ENCODE results near the gene CDADC1. TPM values are rescaled to one million over a fixed set of nuclear protein-coding genes. Genes with fewer than 3 reads are reported as not detected.

The CDADC1 gene
- total and polyA plus RNA-seq, 2 donors: 4.9 to 8.0 TPM

DNA sequence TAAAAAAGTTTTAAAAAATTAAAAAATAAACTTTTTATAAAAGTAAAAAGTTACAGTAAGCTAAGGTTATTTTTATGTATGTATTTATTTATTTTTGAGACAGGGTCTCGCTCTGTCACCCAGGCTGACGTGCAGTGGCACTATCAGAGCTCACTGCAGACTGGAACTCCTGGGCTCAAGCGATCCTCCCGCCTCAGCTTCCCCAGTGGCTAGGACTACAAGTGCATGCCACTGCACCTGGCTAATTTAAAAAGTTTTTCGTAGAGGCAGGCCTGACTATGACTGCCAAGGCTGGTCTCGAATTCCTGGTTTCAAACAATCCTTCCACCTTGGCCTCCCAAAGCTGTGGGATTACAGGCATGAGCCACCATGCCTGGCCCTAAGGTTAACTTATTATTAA, 64.1 kb downstream of the CDADC1 start:
- Histone ChIP-seq H3K4me1 (ENCODE audit: control insufficient read depth in 2 of 2, insufficient read depth in 2 of 2, low read length in 2 of 2) (peaks cover 0 to 7% of the 10 kb centered on the region in 2 donors), H3K9me3 (ENCODE audit: control insufficient read depth in 2 of 2, insufficient read depth in 1 of 2, low read length in 1 of 2) (no peaks in the 10 kb centered on the region), H3K36me3 (ENCODE audit: control insufficient read depth in 2 of 2, insufficient read depth in 2 of 2, low read length in 1 of 2) (no peaks in the 10 kb centered on the region), H3K27ac (ENCODE audit: low read depth in 1 of 2, low read length in 1 of 2) (no peak overlapping the region), H3K27me3 (ENCODE audit: control insufficient read depth in 2 of 2, insufficient read depth in 1 of 2, low read length in 1 of 2) (no peaks in the 10 kb centered on the region), H3K4me3 (ENCODE audit: low read length in 2 of 2) (no peak overlapping the region)
- WGBS: 97% methylated on average over 6 of the region's 6 CpGs
- DNase-seq (ENCODE audit: low read depth in 6 of 9, low spot score in 9 of 9): no peak

DNA sequence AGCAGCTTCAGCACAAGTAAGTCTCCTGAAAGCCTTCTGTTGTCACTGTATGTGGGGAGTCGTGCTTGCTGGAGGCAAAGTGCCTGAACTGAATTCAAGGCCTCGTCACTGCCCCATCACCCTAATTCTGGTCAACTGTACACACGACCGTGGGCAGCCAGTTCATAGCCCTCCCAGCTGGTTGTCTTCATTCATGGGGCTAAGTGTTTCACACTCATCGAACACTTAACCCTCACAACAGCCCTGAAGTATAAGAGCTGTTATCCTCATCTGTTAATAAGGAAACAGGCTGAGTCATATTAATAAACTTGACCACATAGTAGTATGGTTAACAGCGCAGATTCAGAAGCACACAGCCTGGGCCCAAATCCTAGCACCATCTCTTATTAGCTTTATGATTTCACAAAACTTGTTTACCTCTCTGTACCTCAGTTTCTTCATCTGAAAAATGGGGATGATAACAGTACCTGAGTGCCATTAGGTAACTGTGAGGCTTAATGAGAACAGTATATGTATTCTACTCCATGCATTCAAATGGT, 66.7 kb downstream of the CDADC1 start:
- no peak for DNase-seq (ENCODE audit: low read depth in 6 of 9, low spot score in 9 of 9)
- Histone ChIP-seq H3K27me3 (ENCODE audit: control insufficient read depth in 2 of 2, insufficient read depth in 1 of 2, low read length in 1 of 2) (no peaks in the 10 kb centered on the region), H3K27ac (ENCODE audit: low read depth in 1 of 2, low read length in 1 of 2) (no peak overlapping the region), H3K4me1 (ENCODE audit: control insufficient read depth in 2 of 2, insufficient read depth in 2 of 2, low read length in 2 of 2) (peaks cover 0 to 4% of the 10 kb centered on the region in 2 donors), H3K36me3 (ENCODE audit: control insufficient read depth in 2 of 2, insufficient read depth in 2 of 2, low read length in 1 of 2) (no peaks in the 10 kb centered on the region), H3K9me3 (ENCODE audit: control insufficient read depth in 2 of 2, insufficient read depth in 1 of 2, low read length in 1 of 2) (no peaks in the 10 kb centered on the region), H3K4me3 (ENCODE audit: low read length in 2 of 2) (no peak overlapping the region)
- 96% methylated on average over 6 of the region's 6 CpGs for WGBS

DNA sequence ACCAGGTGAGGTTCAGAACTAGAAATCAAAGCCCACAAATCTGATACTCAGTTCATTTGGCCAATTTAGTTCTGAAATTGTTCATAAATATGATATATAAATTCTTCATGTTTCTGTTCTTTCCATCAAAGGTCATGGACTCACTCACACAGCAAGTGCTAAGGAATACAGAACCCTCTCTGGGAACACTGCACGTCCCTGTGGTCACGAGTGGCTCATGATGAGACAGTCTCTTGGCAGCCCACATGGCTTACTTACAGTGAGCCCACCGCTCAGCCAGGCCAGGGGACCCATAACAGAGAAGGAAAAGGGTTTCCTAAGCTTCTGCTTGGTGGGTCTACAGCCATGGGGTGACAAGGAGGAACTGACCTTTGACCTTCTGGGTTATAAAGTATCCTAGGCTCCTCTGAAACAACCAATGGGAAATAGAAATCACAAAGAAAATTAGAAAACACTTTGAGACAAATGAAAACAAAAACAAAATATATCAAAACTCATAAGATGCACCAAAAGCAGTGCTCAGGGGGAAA, 67.4 kb downstream of the CDADC1 start:
- no peaks in the 10 kb centered on the region for H3K9me3 ChIP-seq (ENCODE audit: control insufficient read depth in 2 of 2, insufficient read depth in 1 of 2, low read length in 1 of 2)

DNA sequence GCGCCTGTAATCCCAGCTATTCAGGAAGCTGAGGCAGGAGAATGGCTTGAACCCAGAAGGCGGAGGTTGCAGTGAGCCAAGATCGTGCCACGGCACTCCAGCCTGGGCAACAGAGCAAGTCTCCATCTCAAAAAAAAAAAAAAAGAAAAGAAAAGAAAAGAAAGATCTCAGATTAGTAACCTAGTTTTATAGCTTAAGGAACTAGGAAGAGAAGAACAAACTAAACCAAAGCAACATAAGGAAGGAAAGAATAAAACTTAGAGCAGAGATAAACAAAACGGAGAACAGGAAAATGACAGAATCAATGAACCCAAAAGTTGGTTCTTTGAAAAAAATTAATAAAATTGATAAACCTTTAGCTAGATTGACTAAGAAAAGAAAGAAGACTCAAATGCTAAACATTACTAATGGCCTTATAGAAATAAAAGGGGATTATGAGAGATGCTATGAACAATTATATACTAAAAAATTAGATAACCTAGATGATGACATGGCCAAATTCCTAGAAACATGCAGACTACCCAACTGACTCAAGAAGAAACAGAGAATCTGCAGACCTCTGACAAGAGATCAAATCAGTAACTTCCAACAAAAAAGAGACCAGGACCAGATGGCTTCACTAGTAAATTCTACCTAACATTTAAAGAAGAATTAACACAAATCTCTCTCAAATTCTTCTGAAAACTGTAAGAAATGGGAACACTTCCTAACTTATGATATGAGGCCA, 68.2 kb downstream of the CDADC1 start:
- no peak for DNase-seq (ENCODE audit: low read depth in 6 of 9, low spot score in 9 of 9)
- WGBS: 98% methylated on average over 5 of the region's 5 CpGs
- no peaks in the 10 kb centered on the region for H3K9me3 ChIP-seq (ENCODE audit: control insufficient read depth in 2 of 2, insufficient read depth in 1 of 2, low read length in 1 of 2)
- H3K27ac ChIP-seq (ENCODE audit: low read depth in 1 of 2, low read length in 1 of 2): no peak overlapping the region
- no peaks in the 10 kb centered on the region for H3K27me3 ChIP-seq (ENCODE audit: control insufficient read depth in 2 of 2, insufficient read depth in 1 of 2, low read length in 1 of 2)
- no peaks in the 10 kb centered on the region for H3K4me1 ChIP-seq (ENCODE audit: control insufficient read depth in 2 of 2, insufficient read depth in 2 of 2, low read length in 2 of 2)
- H3K4me3 ChIP-seq (ENCODE audit: low read length in 2 of 2): no peak overlapping the region
- H3K36me3 ChIP-seq (ENCODE audit: control insufficient read depth in 2 of 2, insufficient read depth in 2 of 2, low read length in 1 of 2): no peaks in the 10 kb centered on the region

More for the DNA sequence above, 67.4 kb downstream of the CDADC1 start:
- H3K4me3 ChIP-seq (ENCODE audit: low read length in 2 of 2): no peak overlapping the region
- no peaks in the 10 kb centered on the region for H3K27me3 ChIP-seq (ENCODE audit: control insufficient read depth in 2 of 2, insufficient read depth in 1 of 2, low read length in 1 of 2)
- DNase-seq (ENCODE audit: low read depth in 6 of 9, low spot score in 9 of 9): no peak
- WGBS: 97% methylated on average over 3 of the region's 3 CpGs
- peaks cover 0 to 2% of the 10 kb centered on the region in 2 donors for H3K4me1 ChIP-seq (ENCODE audit: control insufficient read depth in 2 of 2, insufficient read depth in 2 of 2, low read length in 2 of 2)
- H3K27ac ChIP-seq (ENCODE audit: low read depth in 1 of 2, low read length in 1 of 2): no peak overlapping the region
- H3K36me3 ChIP-seq (ENCODE audit: control insufficient read depth in 2 of 2, insufficient read depth in 2 of 2, low read length in 1 of 2): no peaks in the 10 kb centered on the region

DNA sequence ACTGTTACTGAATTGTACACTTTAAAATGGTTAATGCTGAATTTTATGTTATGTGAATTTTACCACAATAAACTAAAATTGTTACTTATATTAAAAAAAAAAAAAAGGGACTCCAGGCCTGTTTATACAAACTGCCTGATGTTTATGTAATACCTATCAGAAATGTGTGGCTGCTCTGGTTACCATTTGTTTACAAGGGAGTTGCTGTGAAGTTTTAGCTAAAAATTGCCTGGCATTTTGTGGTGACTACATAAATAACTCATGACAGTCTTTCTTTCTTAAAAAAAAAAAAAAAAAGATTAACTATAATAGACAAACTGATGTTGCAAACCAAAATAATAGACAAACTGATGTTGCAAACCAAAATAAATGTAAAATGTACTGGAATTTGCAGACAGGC, 71.8 kb downstream of the CDADC1 start:
- Histone ChIP-seq H3K27me3 (ENCODE audit: control insufficient read depth in 2 of 2, insufficient read depth in 1 of 2, low read length in 1 of 2) (no peaks in the 10 kb centered on the region), H3K9me3 (ENCODE audit: control insufficient read depth in 2 of 2, insufficient read depth in 1 of 2, low read length in 1 of 2) (no peaks in the 10 kb centered on the region), H3K36me3 (ENCODE audit: control insufficient read depth in 2 of 2, insufficient read depth in 2 of 2, low read length in 1 of 2) (no peaks in the 10 kb centered on the region), H3K4me1 (ENCODE audit: control insufficient read depth in 2 of 2, insufficient read depth in 2 of 2, low read length in 2 of 2) (no peaks in the 10 kb centered on the region), H3K27ac (ENCODE audit: low read depth in 1 of 2, low read length in 1 of 2) (no peak overlapping the region), H3K4me3 (ENCODE audit: low read length in 2 of 2) (no peak overlapping the region)
- DNase-seq (ENCODE audit: low read depth in 6 of 9, low spot score in 9 of 9): no peak

DNA sequence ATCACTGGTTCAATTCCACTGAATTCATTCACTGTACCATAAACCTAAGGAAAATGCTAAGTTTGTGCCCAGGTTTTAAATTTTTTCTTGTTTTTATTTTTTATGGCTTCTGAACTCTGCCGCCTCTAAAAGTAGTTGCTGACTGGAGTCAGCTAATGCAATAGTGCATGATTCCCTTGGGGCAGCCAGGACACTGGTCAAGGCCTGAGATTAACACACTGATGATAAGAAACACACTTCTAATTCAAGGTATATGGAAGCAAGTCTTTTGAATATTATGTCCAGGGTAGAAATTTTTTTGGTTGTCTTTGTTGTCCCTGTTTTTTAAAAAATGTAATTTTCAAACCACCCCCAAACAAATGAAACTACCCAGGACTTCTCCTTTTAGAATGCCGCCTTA, 72.2 kb downstream of the CDADC1 start:
- H3K36me3 ChIP-seq (ENCODE audit: control insufficient read depth in 2 of 2, insufficient read depth in 2 of 2, low read length in 1 of 2): no peaks in the 10 kb centered on the region
- H3K9me3 ChIP-seq (ENCODE audit: control insufficient read depth in 2 of 2, insufficient read depth in 1 of 2, low read length in 1 of 2): no peaks in the 10 kb centered on the region
- H3K4me3 ChIP-seq (ENCODE audit: low read length in 2 of 2): no peak overlapping the region
- no peaks in the 10 kb centered on the region for H3K27me3 ChIP-seq (ENCODE audit: control insufficient read depth in 2 of 2, insufficient read depth in 1 of 2, low read length in 1 of 2)
- H3K27ac ChIP-seq (ENCODE audit: low read depth in 1 of 2, low read length in 1 of 2): no peak overlapping the region
- 96% methylated on average over 2 of the region's 2 CpGs for WGBS
- H3K4me1 ChIP-seq (ENCODE audit: control insufficient read depth in 2 of 2, insufficient read depth in 2 of 2, low read length in 2 of 2): no peaks in the 10 kb centered on the region
- DNase-seq (ENCODE audit: low read depth in 6 of 9, low spot score in 9 of 9): no peak

DNA sequence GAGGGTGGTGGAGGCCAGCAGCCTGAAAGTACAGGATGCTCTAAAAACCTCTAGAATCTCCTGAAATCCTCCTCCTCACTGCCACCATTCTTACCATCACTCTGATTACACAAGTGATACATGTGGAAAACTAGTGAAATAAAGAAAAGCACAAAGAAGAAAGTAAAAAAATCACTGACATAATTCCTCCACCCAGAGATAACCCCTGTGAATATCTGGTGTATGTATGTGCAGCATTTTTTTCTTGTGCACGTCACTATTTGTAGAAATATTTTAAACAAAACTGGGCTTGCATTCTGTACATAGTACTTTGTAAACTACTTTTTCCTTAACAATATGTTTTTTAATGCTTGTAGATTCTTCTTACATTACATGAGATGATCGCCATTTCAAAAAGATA, 73.2 kb downstream of the CDADC1 start:
- Histone ChIP-seq H3K27me3 (ENCODE audit: control insufficient read depth in 2 of 2, insufficient read depth in 1 of 2, low read length in 1 of 2) (no peaks in the 10 kb centered on the region), H3K4me1 (ENCODE audit: control insufficient read depth in 2 of 2, insufficient read depth in 2 of 2, low read length in 2 of 2) (no peaks in the 10 kb centered on the region), H3K4me3 (ENCODE audit: low read length in 2 of 2) (no peak overlapping the region), H3K27ac (ENCODE audit: low read depth in 1 of 2, low read length in 1 of 2) (no peak overlapping the region), H3K36me3 (ENCODE audit: control insufficient read depth in 2 of 2, insufficient read depth in 2 of 2, low read length in 1 of 2) (no peaks in the 10 kb centered on the region), H3K9me3 (ENCODE audit: control insufficient read depth in 2 of 2, insufficient read depth in 1 of 2, low read length in 1 of 2) (no peaks in the 10 kb centered on the region)
- 96% methylated on average over 2 of the region's 2 CpGs for WGBS
- no peak for DNase-seq (ENCODE audit: low read depth in 6 of 9, low spot score in 9 of 9)

DNA sequence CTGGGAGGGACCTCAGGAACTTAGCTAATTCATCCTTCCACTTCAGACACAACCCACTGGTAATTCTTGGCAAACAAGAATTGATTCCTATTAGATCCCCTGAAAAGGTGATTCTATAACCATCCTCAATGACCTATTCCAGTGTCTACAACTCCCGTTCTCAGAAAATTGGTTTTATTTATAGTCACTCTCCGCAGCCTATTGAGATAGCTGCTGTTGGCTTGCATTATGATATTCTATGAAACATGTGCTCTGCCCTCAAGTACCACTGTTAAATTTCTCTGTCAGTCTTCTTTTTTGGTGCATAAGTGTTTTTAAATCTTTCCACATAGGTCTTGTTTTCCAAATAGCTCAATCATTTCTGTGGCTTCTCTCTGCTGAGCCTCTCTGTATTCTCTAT, 75.0 kb downstream of the CDADC1 start:
- Histone ChIP-seq H3K4me1 (ENCODE audit: control insufficient read depth in 2 of 2, insufficient read depth in 2 of 2, low read length in 2 of 2) (no peaks in the 10 kb centered on the region), H3K27me3 (ENCODE audit: control insufficient read depth in 2 of 2, insufficient read depth in 1 of 2, low read length in 1 of 2) (no peaks in the 10 kb centered on the region), H3K9me3 (ENCODE audit: control insufficient read depth in 2 of 2, insufficient read depth in 1 of 2, low read length in 1 of 2) (no peaks in the 10 kb centered on the region), H3K27ac (ENCODE audit: low read depth in 1 of 2, low read length in 1 of 2) (no peak overlapping the region), H3K4me3 (ENCODE audit: low read length in 2 of 2) (no peak overlapping the region), H3K36me3 (ENCODE audit: control insufficient read depth in 2 of 2, insufficient read depth in 2 of 2, low read length in 1 of 2) (no peaks in the 10 kb centered on the region)
- 100% methylated on average over 2 of the region's 2 CpGs for WGBS
- DNase-seq (ENCODE audit: low read depth in 6 of 9, low spot score in 9 of 9): no peak

DNA sequence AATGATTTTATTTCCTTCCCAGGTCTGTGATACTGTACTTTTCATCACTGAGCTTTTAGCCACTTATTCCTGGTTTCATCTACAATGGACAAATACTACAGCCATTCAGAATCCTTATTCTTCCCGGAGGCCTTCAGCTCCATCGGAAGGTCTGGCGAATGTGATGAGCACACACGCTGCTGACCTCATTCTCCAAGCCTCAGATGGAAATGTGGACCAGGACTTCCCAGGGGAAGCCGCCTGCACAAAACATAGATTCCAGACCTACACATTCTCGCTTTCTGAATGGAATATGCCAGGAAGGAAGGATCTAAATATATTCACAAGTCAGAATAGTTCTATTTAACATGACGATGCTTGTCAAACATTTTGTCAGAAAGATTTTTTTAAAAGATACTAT, 75.6 kb downstream of the CDADC1 start:
- no peak for DNase-seq (ENCODE audit: low read depth in 6 of 9, low spot score in 9 of 9)
- Histone ChIP-seq H3K9me3 (ENCODE audit: control insufficient read depth in 2 of 2, insufficient read depth in 1 of 2, low read length in 1 of 2) (no peaks in the 10 kb centered on the region), H3K27ac (ENCODE audit: low read depth in 1 of 2, low read length in 1 of 2) (no peak overlapping the region), H3K4me1 (ENCODE audit: control insufficient read depth in 2 of 2, insufficient read depth in 2 of 2, low read length in 2 of 2) (no peaks in the 10 kb centered on the region), H3K36me3 (ENCODE audit: control insufficient read depth in 2 of 2, insufficient read depth in 2 of 2, low read length in 1 of 2) (no peaks in the 10 kb centered on the region), H3K27me3 (ENCODE audit: control insufficient read depth in 2 of 2, insufficient read depth in 1 of 2, low read length in 1 of 2) (no peaks in the 10 kb centered on the region), H3K4me3 (ENCODE audit: low read length in 2 of 2) (no peak overlapping the region)
- WGBS: 96% methylated on average over 7 of the region's 7 CpGs
